OCI-LY1 (cell line): Measurements from ENCODE around the gene MUL1.

Experiments
- CTCF ChIP-seq: fragments of 200-600 bp; sonication (generic), shearing (Covaris generic); IDR thresholded peaks from 2 replicates; pipeline ENCODE4 v1.5.1; 2017; ENCODE audit warnings: mild to moderate bottlenecking, antibody characterized with exemption, low read length, moderate library complexity, mixed read lengths
- EZH2 ChIP-seq: fragments of 200-600 bp; sonication (generic), shearing (Covaris generic); IDR thresholded peaks from 2 replicates; pipeline ENCODE4 v1.8.0; 2017; ENCODE audit warnings: borderline replicate concordance, mixed run types, mild to moderate bottlenecking, antibody characterized with exemption, low read length, moderate library complexity, mixed read lengths

GRCh38 chr1:20499718-20500117 lies 8.2 kb downstream of the MUL1 start:
- no peak for TF ChIP-seq CTCF
- no peak for TF ChIP-seq EZH2
